Peyer's patch (tissue), 4 donors: ENCODE results near the gene HDAC1.

ENCODE experiments used
- POLR2A ChIP-seq, 2 donors: fragments of 450-650 bp; IDR thresholded peaks; one replicate each; pipeline ENCODE4 v1.5.1; 2017; ENCODE audit warnings: antibody characterized with exemption in 2 of 2, mild to moderate bottlenecking in 2 of 2, moderate library complexity in 2 of 2
- TF ChIP-seq, protein P1 (sequence below), 6 experiments: fragments of 450-650 bp in 4 of 6; fragments of 200-600 bp in 2 of 6; sonication (generic) in 1 of 6; IDR thresholded peaks; one replicate each; pipeline ENCODE4 v1.5.1; 2017 to 2019; ENCODE audit warnings: antibody characterized with exemption in 6 of 6, mild to moderate bottlenecking in 3 of 6, moderate library complexity in 1 of 6

DNA sequence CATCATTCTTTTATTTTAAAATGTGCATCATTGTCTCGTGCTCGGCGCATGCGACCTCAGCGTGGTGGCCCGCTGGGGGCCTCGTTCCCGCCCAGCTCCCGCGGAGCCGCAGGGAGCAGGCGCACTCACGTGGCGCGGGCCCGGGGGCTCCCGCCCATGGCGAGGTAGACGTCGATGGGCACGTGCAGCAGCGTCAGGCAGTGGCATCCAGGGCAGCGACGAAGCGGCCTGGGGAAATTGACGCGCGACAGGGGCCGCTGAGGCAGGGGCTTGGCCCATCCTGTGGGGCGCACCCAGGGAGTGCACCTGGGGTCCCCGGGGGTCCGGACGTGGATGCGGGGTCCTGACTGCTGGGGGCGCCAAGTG is 69.4 kb downstream of the HDAC1 start:
- TF ChIP-seq, protein P1, sequence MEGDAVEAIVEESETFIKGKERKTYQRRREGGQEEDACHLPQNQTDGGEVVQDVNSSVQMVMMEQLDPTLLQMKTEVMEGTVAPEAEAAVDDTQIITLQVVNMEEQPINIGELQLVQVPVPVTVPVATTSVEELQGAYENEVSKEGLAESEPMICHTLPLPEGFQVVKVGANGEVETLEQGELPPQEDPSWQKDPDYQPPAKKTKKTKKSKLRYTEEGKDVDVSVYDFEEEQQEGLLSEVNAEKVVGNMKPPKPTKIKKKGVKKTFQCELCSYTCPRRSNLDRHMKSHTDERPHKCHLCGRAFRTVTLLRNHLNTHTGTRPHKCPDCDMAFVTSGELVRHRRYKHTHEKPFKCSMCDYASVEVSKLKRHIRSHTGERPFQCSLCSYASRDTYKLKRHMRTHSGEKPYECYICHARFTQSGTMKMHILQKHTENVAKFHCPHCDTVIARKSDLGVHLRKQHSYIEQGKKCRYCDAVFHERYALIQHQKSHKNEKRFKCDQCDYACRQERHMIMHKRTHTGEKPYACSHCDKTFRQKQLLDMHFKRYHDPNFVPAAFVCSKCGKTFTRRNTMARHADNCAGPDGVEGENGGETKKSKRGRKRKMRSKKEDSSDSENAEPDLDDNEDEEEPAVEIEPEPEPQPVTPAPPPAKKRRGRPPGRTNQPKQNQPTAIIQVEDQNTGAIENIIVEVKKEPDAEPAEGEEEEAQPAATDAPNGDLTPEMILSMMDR (IDR thresholded peaks at IDR 0.05) = no peak
- no peak for TF ChIP-seq POLR2A (IDR thresholded peaks at IDR 0.05)
